Measurements from ENCODE around the gene CCDC171.
"Not testable (repeated sequence)": the region's sequence is repeated elsewhere in the genome, so short reads cannot be mapped to it uniquely, and the experiment has no call there.

The CCDC171 gene

GRCh38 chr9:15699876-15700559, 147.2 kb downstream of the CCDC171 start:
- not testable (repeated sequence) for DNase-seq

- DNase-seq = no peak
Observed at GRCh38 chr9:15707000-15707399, 154.2 kb downstream of the CCDC171 start.

GRCh38 chr9:15711531-15711930, 158.7 kb downstream of the CCDC171 start:
- DNase-seq = no peak

- DNase-seq = no peak
Observed at GRCh38 chr9:15711931-15712330, 159.1 kb downstream of the CCDC171 start.

- DNase-seq = no peak
Observed at GRCh38 chr9:15714746-15715145, 161.9 kb downstream of the CCDC171 start.

GRCh38 chr9:15717290-15717967, 164.6 kb downstream of the CCDC171 start:
- no peak for DNase-seq

- no peak for DNase-seq
Observed at GRCh38 chr9:15718423-15718822, 165.6 kb downstream of the CCDC171 start.

- DNase-seq = no peak
Observed at GRCh38 chr9:15720861-15721260, 168.0 kb downstream of the CCDC171 start.

- DNase-seq = no peak
Observed at GRCh38 chr9:15722888-15723287, 170.0 kb downstream of the CCDC171 start.

- no peak for DNase-seq
Observed at GRCh38 chr9:15724016-15724415, 171.2 kb downstream of the CCDC171 start.

- DNase-seq = no peak
Observed at GRCh38 chr9:15724612-15725011, 171.8 kb downstream of the CCDC171 start.

- no peak for DNase-seq
Observed at GRCh38 chr9:15725953-15726352, 173.1 kb downstream of the CCDC171 start.

GRCh38 chr9:15729507-15729906, 176.7 kb downstream of the CCDC171 start:
- DNase-seq = no peak

GRCh38 chr9:15735083-15735857, 182.4 kb downstream of the CCDC171 start:
- no peak for DNase-seq

GRCh38 chr9:15736569-15736968, 183.7 kb downstream of the CCDC171 start:
- DNase-seq = no peak

GRCh38 chr9:15738011-15738410, 185.2 kb downstream of the CCDC171 start:
- DNase-seq = no peak

GRCh38 chr9:15741015-15741414, 188.2 kb downstream of the CCDC171 start:
- no peak for DNase-seq

GRCh38 chr9:15743512-15743911, 190.7 kb downstream of the CCDC171 start:
- no peak for DNase-seq

- DNase-seq = no peak
Observed at GRCh38 chr9:15744196-15744595, 191.4 kb downstream of the CCDC171 start.

GRCh38 chr9:15746905-15747304, 194.1 kb downstream of the CCDC171 start:
- DNase-seq = no peak

GRCh38 chr9:15755660-15756059, 202.8 kb downstream of the CCDC171 start:
- no peak for DNase-seq

GRCh38 chr9:15761551-15761950, 208.7 kb downstream of the CCDC171 start:
- no peak for DNase-seq

GRCh38 chr9:15763371-15763770, 210.5 kb downstream of the CCDC171 start:
- no peak for DNase-seq

GRCh38 chr9:15764131-15764530, 211.3 kb downstream of the CCDC171 start:
- DNase-seq = no peak
